ENCODE measurements around the gene FUT3. TPM values are rescaled to one million over a fixed set of nuclear protein-coding genes. Genes with fewer than 3 reads are reported as not detected.
A peak's percentile ranks its signal among the peaks of the same experiment; 100 is the strongest.

The FUT3 gene
- total and polyA plus RNA-seq, 9 of the 15 experiments (the other 6 are each of a cell fraction or from before 2014, with no cell fraction given) = 0.09 TPM; not detected in 8

GRCh38 chr19:5827891-5828660, 23.2 kb downstream of the FUT3 start (continued):
- TF ChIP-seq ZBTB34 (CRISPR knock-in tag; IDR thresholded peaks at IDR 0.05) (no peak), HEY1 (CRISPR knock-in tag; IDR thresholded peaks at IDR 0.05; ENCODE audit: borderline replicate concordance) (peak; percentile 75; the same call in 1 of the 2 replicates), RBBP5 (IDR thresholded peaks at IDR 0.05; ENCODE audit: borderline replicate concordance, insufficient read depth, low read length, poor library complexity, severe bottlenecking) (peak; percentile 66), KLF16 (IDR thresholded peaks at IDR 0.05) (no peak), TCF7 (IDR thresholded peaks at IDR 0.05; ENCODE audit: borderline replicate concordance) (no peak), E2F5 (CRISPR knock-in tag; IDR thresholded peaks at IDR 0.05) (no peak; the same call in 1 of the 2 replicates), ZNF589 (CRISPR knock-in tag; IDR thresholded peaks at IDR 0.05; ENCODE audit: low read depth) (peak; percentile 43; the same call in 1 of the 2 replicates), ERF (CRISPR knock-in tag; IDR thresholded peaks at IDR 0.05) (peak; percentile 77; the same call in 1 of the 2 replicates), ZNF586 (CRISPR knock-in tag; conservative IDR thresholded peaks at IDR 0.05) (no peak), HDGF (IDR thresholded peaks at IDR 0.05) (no peak), FOXO4 (CRISPR knock-in tag; IDR thresholded peaks at IDR 0.05) (peak; percentile 64; the same call in 1 of the 2 replicates), ZBTB17 (CRISPR knock-in tag; IDR thresholded peaks at IDR 0.05) (peak; percentile 75), PURB (CRISPR knock-in tag; IDR thresholded peaks at IDR 0.05; ENCODE audit: low read depth) (no peak), YBX1 (IDR thresholded peaks at IDR 0.05) (no peak), SMAD1 (IDR thresholded peaks at IDR 0.05; ENCODE audit: low read depth, low read length, partially characterized antibody) (peak; percentile 71), PHTF2 (CRISPR knock-in tag; IDR thresholded peaks at IDR 0.05) (no peak), ZNF740 (CRISPR knock-in tag; IDR thresholded peaks at IDR 0.05) (peak; percentile 98), ZNF740 (tag; IDR thresholded peaks at IDR 0.05) (peak in 1 of 2 experiments; percentile 94; a peak in 2 of 4 replicates), E2F8 (IDR thresholded peaks at IDR 0.05; ENCODE audit: low read depth, partially characterized antibody) (no peak)

All from K562 (cell line).